GM23338 (cell line): ENCODE measurements around the gene CMPK1. TPM values are rescaled to one million over a fixed set of nuclear protein-coding genes. Genes with fewer than 3 reads are reported as not detected.

Experiments
- ATAC-seq: fragments of 200-7000 bp; cut with Tn5 transposase; 3 replicates; pipeline ENCODE4 v1.9.1; 2020
- DNase-seq: peaks from one replicate; pipeline ENCODE4 v3.0.0-alpha.2; 2015; ENCODE audit warnings: low spot score
- H2AFZ ChIP-seq: fragments of 200-600 bp; sonication (generic); 2 replicates; pipeline ENCODE4 v1.8.0; 2016; ENCODE audit warnings: antibody characterized with exemption, mild to moderate bottlenecking, moderate library complexity
- H3F3A ChIP-seq: fragments of 200-600 bp; sonication (generic); replicated peaks from 2 replicates; pipeline ENCODE4 v1.8.0; 2017; ENCODE audit warnings: antibody characterized with exemption, mixed run types, low read depth
- H3K27ac ChIP-seq: fragments of 200-600 bp; sonication (generic); 2 replicates; pipeline ENCODE4 v1.6.1; 2016; ENCODE audit warnings: low read depth
- H3K27me3 ChIP-seq: fragments of 200-600 bp; sonication (generic); 2 replicates; pipeline ENCODE4 v1.8.0; 2016; ENCODE audit warnings: mild to moderate bottlenecking, mixed run types, moderate library complexity; ENCODE audit not compliant: insufficient read depth
- H3K36me3 ChIP-seq: fragments of 200-600 bp; sonication (generic); 2 replicates; pipeline ENCODE4 v1.8.0; 2016; ENCODE audit warnings: mild to moderate bottlenecking; ENCODE audit not compliant: insufficient read depth
- H3K4me1 ChIP-seq: fragments of 200-600 bp; sonication (generic); 2 replicates; pipeline ENCODE4 v1.8.0; 2016; ENCODE audit warnings: mild to moderate bottlenecking, moderate library complexity; ENCODE audit not compliant: insufficient read depth
- H3K4me2 ChIP-seq: fragments of 200-600 bp; sonication (generic); 2 replicates; pipeline ENCODE4 v1.7.1; 2017; ENCODE audit warnings: mixed run types
- H3K4me3 ChIP-seq: fragments of 200-600 bp; sonication (generic); 2 replicates; pipeline ENCODE4 v1.6.1; 2016; ENCODE audit warnings: mixed run types
- H3K79me2 ChIP-seq: fragments of 200-600 bp; sonication (generic); replicated peaks from 2 replicates; pipeline ENCODE4 v1.8.0; 2017; ENCODE audit warnings: mild to moderate bottlenecking; ENCODE audit not compliant: insufficient read depth
- H3K9me2 ChIP-seq: fragments of 200-600 bp; sonication (generic); 2 replicates; pipeline ENCODE4 v1.8.0; 2017; ENCODE audit not compliant: insufficient read depth
- H4K20me1 ChIP-seq: fragments of 200-600 bp; sonication (generic); replicated peaks from 2 replicates; pipeline ENCODE4 v1.8.0; 2017; ENCODE audit warnings: mild to moderate bottlenecking; ENCODE audit not compliant: insufficient read depth
- H3K27ac Mint-ChIP-seq: 2 replicates; pipeline ENCODE4 v1.8.0; 2020; ENCODE audit warnings: inconsistent platforms, mild to moderate bottlenecking, moderate library complexity, mixed read lengths
- H3K27me3 Mint-ChIP-seq: 3 replicates; pipeline ENCODE4 v1.8.0; 2022; ENCODE audit warnings: low read depth, mild to moderate bottlenecking, moderate library complexity, mixed read lengths, inconsistent platforms; ENCODE audit not compliant: insufficient read depth, poor library complexity
- H3K36me3 Mint-ChIP-seq: 3 replicates; pipeline ENCODE4 v1.8.0; 2021; ENCODE audit warnings: low read depth, mild to moderate bottlenecking, inconsistent platforms, moderate library complexity, mixed read lengths
- H3K4me1 Mint-ChIP-seq: 3 replicates; pipeline ENCODE4 v1.8.0; 2020; ENCODE audit warnings: mild to moderate bottlenecking, inconsistent platforms, mixed read lengths
- H3K4me3 Mint-ChIP-seq: 3 replicates; pipeline ENCODE4 v1.8.0; 2021; ENCODE audit warnings: moderate library complexity, mild to moderate bottlenecking, inconsistent platforms, mixed read lengths
- H3K9me3 Mint-ChIP-seq: 3 replicates; pipeline ENCODE4 v1.8.0; 2020; ENCODE audit warnings: moderate library complexity, mild to moderate bottlenecking, inconsistent platforms, mixed read lengths
- CREB1 ChIP-seq: fragments of 250-450 bp; sonication (Bioruptor Pico); IDR thresholded peaks from 2 replicates; pipeline ENCODE4 v1.5.0; 2020; ENCODE audit warnings: low read depth, mild to moderate bottlenecking, moderate library complexity
- CTCF ChIP-seq, 2 experiments: fragments of 200-600 bp in 1 of 2; sonication (generic) in 1 of 2; conservative IDR thresholded peaks; 2 replicates each; pipeline versions ENCODE4 v1.5.1 to v1.6.1; 2016 to 2017; ENCODE audit warnings: antibody characterized with exemption in 2 of 2, low read depth in 2 of 2, mild to moderate bottlenecking in 2 of 2, moderate library complexity in 1 of 2
- EZH2phosphoT487 ChIP-seq: fragments of 200-600 bp; sonication (generic); IDR thresholded peaks from one replicate; pipeline ENCODE4 v1.8.1; 2018; ENCODE audit warnings: antibody characterized with exemption; ENCODE audit not compliant: unreplicated experiment
- JUNB ChIP-seq: IDR thresholded peaks from one replicate; pipeline ENCODE4 v1.6.1; 2016; ENCODE audit warnings: antibody characterized with exemption; ENCODE audit not compliant: unreplicated experiment
- NANOG ChIP-seq: IDR thresholded peaks from 2 replicates; pipeline ENCODE4 v1.6.1; 2016; ENCODE audit warnings: antibody characterized with exemption, borderline replicate concordance
- POLR2AphosphoS5 ChIP-seq: IDR thresholded peaks from 2 replicates; pipeline ENCODE4 v1.6.1; 2016; ENCODE audit warnings: antibody characterized with exemption, low read depth
- REST ChIP-seq: IDR thresholded peaks from one replicate; pipeline ENCODE4 v1.6.1; 2018; ENCODE audit warnings: antibody characterized with exemption; ENCODE audit not compliant: unreplicated experiment
- STAT1 ChIP-seq: IDR thresholded peaks from one replicate; pipeline ENCODE4 v1.6.1; 2016; ENCODE audit warnings: antibody characterized with exemption; ENCODE audit not compliant: unreplicated experiment
- polyA plus RNA-seq: library from polyadenylated mRNA; unstranded; fragments of >200 nt; fragmentation: Nextera tagmentation; extraction: Ambion mirVana; gene quantifications from 2 replicates; pipeline ENCODE4 v1.2.1, GENCODE V29; 2016
- total RNA-seq: library from RNA; depleted of rRNA; stranded (reverse); fragments of >200 nt; shearing (Covaris generic); gene quantifications from 2 replicates; pipeline ENCODE4 v1.2.3, GENCODE V29; 2014

Gene CMPK1
- total and polyA plus RNA-seq, 2 experiments from 2014 or later, result 22.8 to 28.6 TPM

GRCh38 chr1:47313915-47314664, 19.5 kb upstream of the CMPK1 start, which contains the start of gene STIL:
STIL (minus strand) TSS chr1:47314147; CDS start chr1:47310319, 3,828 bp downstream.
- H4K20me1 ChIP-seq, result peaks cover 13% of the 10 kb centered on the region; the same call in 1 of the 2 replicates
- H3F3A ChIP-seq, result peaks cover 7% of the 10 kb centered on the region
- ATAC-seq (peak; percentile 95), DNase-seq (peak; percentile 99)
- Mint-ChIP-seq H3K36me3 (peaks cover 19% of the 10 kb centered on the region), H3K27ac (peak within 1 kb of the TSS; percentile 99), H3K9me3 (no peaks in the 10 kb centered on the region; the same call in 2 of the 3 replicates), H3K4me3 (peak within 1 kb of the TSS; percentile 95), H3K27me3 (peaks cover 6% of the 10 kb centered on the region), H3K4me1 (peaks cover 13% of the 10 kb centered on the region)
- H3K36me3 ChIP-seq, result peaks cover 6% of the 10 kb centered on the region; the same call in 1 of the 2 replicates
- TF ChIP-seq NANOG (peak; percentile 41; the same call in 1 of the 2 replicates), POLR2AphosphoS5 (peak; percentile 92), CTCF (conservative IDR thresholded peaks at IDR 0.05; ENCODE audit: low read depth in 2 of 2) (no peak), JUNB (no peak), CREB1 (CRISPR knock-in tag) (peak; percentile 90), REST (no peak), STAT1 (no peak)
- peaks cover 46% of the 10 kb centered on the region for H3K79me2 ChIP-seq
- peak within 1 kb of the TSS; percentile 78 for H3K4me3 ChIP-seq
- no peaks in the 10 kb centered on the region for H3K27me3 ChIP-seq
- peaks cover 12% of the 10 kb centered on the region for H3K4me1 ChIP-seq
- H3K27ac ChIP-seq, result peak within 1 kb of the TSS; percentile 91
- peak within 1 kb of the TSS; percentile 83 for H3K4me2 ChIP-seq
- H3K9me2 ChIP-seq, result no peaks in the 10 kb centered on the region
- H2AFZ ChIP-seq, result peak within 1 kb of the TSS; percentile 9; the same call in 1 of the 2 replicates

- ATAC-seq (no peak), DNase-seq (no peak)
- no peak overlapping the region for H3K4me3 Mint-ChIP-seq
- H3K4me1 ChIP-seq, result peaks cover 2% of the 10 kb centered on the region
- H4K20me1 ChIP-seq, result peaks cover under 1% of the 10 kb centered on the region; the same call in 1 of the 2 replicates
- no peak overlapping the region for H3K4me2 ChIP-seq
- peaks cover 6% of the 10 kb centered on the region for H3F3A ChIP-seq
- H3K4me3 ChIP-seq, result no peak overlapping the region
- no peak overlapping the region for H3K27ac Mint-ChIP-seq
- peaks cover 4% of the 10 kb centered on the region; the same call in 2 of the 3 replicates for H3K4me1 Mint-ChIP-seq
- no peaks in the 10 kb centered on the region; the same call in 2 of the 3 replicates for H3K9me3 Mint-ChIP-seq
- H3K36me3 ChIP-seq, result no peaks in the 10 kb centered on the region
- H2AFZ ChIP-seq, result 0 out of 2 replicates have a peak overlapping the region, but pooled peaks have one; percentile 28
- H3K9me2 ChIP-seq, result no peaks in the 10 kb centered on the region
- no peak overlapping the region for H3K27ac ChIP-seq
- no peaks in the 10 kb centered on the region for H3K36me3 Mint-ChIP-seq
- peaks cover 6% of the 10 kb centered on the region for H3K27me3 Mint-ChIP-seq
- H3K79me2 ChIP-seq, result peaks cover 8% of the 10 kb centered on the region
- no peaks in the 10 kb centered on the region for H3K27me3 ChIP-seq
- TF ChIP-seq REST (no peak), CTCF (conservative IDR thresholded peaks at IDR 0.05; ENCODE audit: low read depth in 2 of 2) (no peak), EZH2phosphoT487 (no peak)
These were observed 15.7 kb upstream of the CMPK1 start for GRCh38 chr1:47317841-47318240.
